ENCODE data around the gene SOCS2. TPM values are rescaled to one million over a fixed set of nuclear protein-coding genes. Genes with fewer than 3 reads are reported as not detected.

Gene SOCS2
- total RNA-seq = 10.5 and 14.3 TPM in 2 replicates

GRCh38 chr12:93571925-93572711 is at the start of gene SOCS2:
Gene SOCS2, plus strand, starts transcription at chr12:93572675. Its CDS starts 223 bp downstream, at chr12:93572898.
- Histone ChIP-seq H3K4me3 (ENCODE audit: low read depth, low read length) (peak within 1 kb of the TSS; percentile 76), H3K27me3 (ENCODE audit: control insufficient read depth, insufficient read depth, low read length) (no peaks in the 10 kb centered on the region), H3K36me3 (ENCODE audit: control insufficient read depth, insufficient read depth, low read length) (no peaks in the 10 kb centered on the region)
- FAIRE-seq (no peak), DNase-seq (ENCODE audit: low read depth) (no peak)
- TF ChIP-seq, protein P1, sequence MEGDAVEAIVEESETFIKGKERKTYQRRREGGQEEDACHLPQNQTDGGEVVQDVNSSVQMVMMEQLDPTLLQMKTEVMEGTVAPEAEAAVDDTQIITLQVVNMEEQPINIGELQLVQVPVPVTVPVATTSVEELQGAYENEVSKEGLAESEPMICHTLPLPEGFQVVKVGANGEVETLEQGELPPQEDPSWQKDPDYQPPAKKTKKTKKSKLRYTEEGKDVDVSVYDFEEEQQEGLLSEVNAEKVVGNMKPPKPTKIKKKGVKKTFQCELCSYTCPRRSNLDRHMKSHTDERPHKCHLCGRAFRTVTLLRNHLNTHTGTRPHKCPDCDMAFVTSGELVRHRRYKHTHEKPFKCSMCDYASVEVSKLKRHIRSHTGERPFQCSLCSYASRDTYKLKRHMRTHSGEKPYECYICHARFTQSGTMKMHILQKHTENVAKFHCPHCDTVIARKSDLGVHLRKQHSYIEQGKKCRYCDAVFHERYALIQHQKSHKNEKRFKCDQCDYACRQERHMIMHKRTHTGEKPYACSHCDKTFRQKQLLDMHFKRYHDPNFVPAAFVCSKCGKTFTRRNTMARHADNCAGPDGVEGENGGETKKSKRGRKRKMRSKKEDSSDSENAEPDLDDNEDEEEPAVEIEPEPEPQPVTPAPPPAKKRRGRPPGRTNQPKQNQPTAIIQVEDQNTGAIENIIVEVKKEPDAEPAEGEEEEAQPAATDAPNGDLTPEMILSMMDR (IDR thresholded peaks at IDR 0.05; ENCODE audit: insufficient read depth, low read length, severe bottlenecking) = no peak

DNA sequence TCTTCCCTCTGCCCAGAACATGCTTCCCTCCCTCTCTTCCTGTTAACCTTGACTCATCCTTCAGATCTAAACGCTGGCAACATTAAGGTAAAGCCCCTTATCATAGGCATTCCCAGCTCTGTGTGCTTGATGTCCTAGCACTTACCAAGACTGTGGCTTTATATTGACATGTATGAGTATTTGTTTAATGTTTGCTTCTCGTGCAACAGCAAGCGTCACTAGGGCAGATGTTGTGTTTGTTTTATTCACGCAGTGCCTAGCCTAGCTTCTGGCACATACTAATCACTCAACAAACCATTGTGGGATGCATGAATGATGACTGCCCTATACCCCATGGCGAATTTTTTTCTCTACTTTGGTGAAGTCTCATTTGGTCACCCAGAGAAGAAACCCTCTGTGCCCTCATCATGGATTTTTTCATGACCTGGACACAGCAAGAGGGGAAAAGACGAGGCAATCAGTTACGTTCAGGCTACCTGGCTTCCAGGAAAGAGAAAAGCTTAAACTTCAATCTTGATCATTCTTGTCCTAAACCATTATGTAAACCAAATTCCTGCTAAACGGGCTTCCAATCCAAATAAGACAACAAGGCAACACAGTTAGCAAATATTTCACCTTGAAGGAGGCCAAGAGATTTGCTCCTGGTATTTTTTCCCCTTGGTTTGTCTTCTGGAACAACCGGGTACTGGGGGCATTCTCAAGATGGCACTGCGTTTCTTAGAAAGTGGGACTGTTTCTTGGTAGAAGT is 47.9 kb upstream of the SOCS2 start:
- FAIRE-seq (no peak), DNase-seq (ENCODE audit: low read depth) (peak; percentile 38)
- TF ChIP-seq, protein P1 (IDR thresholded peaks at IDR 0.05; ENCODE audit: insufficient read depth, low read length, severe bottlenecking) = no peak
- no peaks in the 10 kb centered on the region for H3K27me3 ChIP-seq (ENCODE audit: control insufficient read depth, insufficient read depth, low read length)
- H3K4me3 ChIP-seq (ENCODE audit: low read depth, low read length) = no peak overlapping the region
- no peaks in the 10 kb centered on the region for H3K36me3 ChIP-seq (ENCODE audit: control insufficient read depth, insufficient read depth, low read length)

DNA sequence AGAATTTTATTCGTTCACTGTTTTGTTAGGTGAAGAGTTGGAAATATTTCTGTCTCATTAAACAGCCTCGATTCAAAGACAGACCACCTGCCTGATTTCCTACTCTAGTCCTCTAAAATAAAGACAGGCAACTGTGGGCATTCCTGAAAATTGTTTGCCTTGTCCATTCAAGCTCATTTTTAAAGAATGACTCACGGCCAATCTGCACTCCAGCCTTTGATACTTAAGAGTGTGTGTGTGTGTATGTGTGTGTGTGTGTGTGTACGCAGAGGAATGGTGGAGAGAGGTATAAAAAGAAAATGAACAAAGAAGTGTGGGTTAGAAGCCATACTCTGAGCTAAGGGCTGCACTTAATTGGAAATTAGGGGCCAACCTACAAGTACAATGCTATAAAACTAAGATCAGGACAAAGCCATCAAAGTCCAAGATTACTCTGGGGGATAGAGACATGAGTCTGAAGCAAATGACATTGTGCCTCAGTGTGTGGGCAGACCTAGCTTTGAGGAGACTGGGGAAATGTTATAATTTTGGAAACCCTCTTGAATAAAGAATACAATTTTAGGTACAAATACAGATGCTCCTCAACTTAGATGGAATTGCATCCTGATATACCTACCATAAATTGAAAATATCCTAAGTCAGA is 45.6 kb upstream of the SOCS2 start:
- DNase-seq (ENCODE audit: low read depth) (peak; percentile 82), FAIRE-seq (no peak)
- H3K4me3 ChIP-seq (ENCODE audit: low read depth, low read length) = no peak overlapping the region
- H3K27me3 ChIP-seq (ENCODE audit: control insufficient read depth, insufficient read depth, low read length) = no peaks in the 10 kb centered on the region
- TF ChIP-seq, protein P1 (IDR thresholded peaks at IDR 0.05; ENCODE audit: insufficient read depth, low read length, severe bottlenecking) = no peak
- H3K36me3 ChIP-seq (ENCODE audit: control insufficient read depth, insufficient read depth, low read length) = no peaks in the 10 kb centered on the region

- no peaks in the 10 kb centered on the region for H3K36me3 ChIP-seq (ENCODE audit: control insufficient read depth, insufficient read depth, low read length)
- no peak for FAIRE-seq
- H3K4me3 ChIP-seq (ENCODE audit: low read depth, low read length) = no peak overlapping the region
- DNase-seq (ENCODE audit: low read depth) = peak; percentile 15
- H3K27me3 ChIP-seq (ENCODE audit: control insufficient read depth, insufficient read depth, low read length) = no peaks in the 10 kb centered on the region
- TF ChIP-seq, protein P1 (IDR thresholded peaks at IDR 0.05; ENCODE audit: insufficient read depth, low read length, severe bottlenecking) = no peak
Observed at GRCh38 chr12:93530358-93530757, 42.1 kb upstream of the SOCS2 start.

- TF ChIP-seq, protein P1 (IDR thresholded peaks at IDR 0.05; ENCODE audit: insufficient read depth, low read length, severe bottlenecking) = no peak
- FAIRE-seq (no peak), DNase-seq (ENCODE audit: low read depth) (no peak)
- Histone ChIP-seq H3K36me3 (ENCODE audit: control insufficient read depth, insufficient read depth, low read length) (no peaks in the 10 kb centered on the region), H3K27me3 (ENCODE audit: control insufficient read depth, insufficient read depth, low read length) (no peaks in the 10 kb centered on the region), H3K4me3 (ENCODE audit: low read depth, low read length) (no peak overlapping the region)
Observed at GRCh38 chr12:93533310-93533709, 39.2 kb upstream of the SOCS2 start.
